Epithelial cell of esophagus (primary cell): ENCODE data around the gene BAG3.
"Not testable (repeated sequence)": the region's sequence is repeated elsewhere in the genome, so short reads cannot be mapped to it uniquely, and the experiment has no call there.

Source experiments
- DNase-seq: peaks from one replicate; pipeline ENCODE4 v3.0.0; 2010; ENCODE audit warnings: low read depth
- H3K4me3 ChIP-seq: 2 replicates; pipeline ENCODE4 v1.5.1; 2011; ENCODE audit warnings: mild to moderate bottlenecking, low read length, control low read depth
- CTCF ChIP-seq: IDR thresholded peaks from 2 replicates; pipeline ENCODE4 v1.5.1; 2011; ENCODE audit warnings: low read depth, mild to moderate bottlenecking, low read length, control low read depth, inconsistent platforms; ENCODE audit not compliant: insufficient read depth; ENCODE audit errors: missing control alignments

Gene BAG3

DNA sequence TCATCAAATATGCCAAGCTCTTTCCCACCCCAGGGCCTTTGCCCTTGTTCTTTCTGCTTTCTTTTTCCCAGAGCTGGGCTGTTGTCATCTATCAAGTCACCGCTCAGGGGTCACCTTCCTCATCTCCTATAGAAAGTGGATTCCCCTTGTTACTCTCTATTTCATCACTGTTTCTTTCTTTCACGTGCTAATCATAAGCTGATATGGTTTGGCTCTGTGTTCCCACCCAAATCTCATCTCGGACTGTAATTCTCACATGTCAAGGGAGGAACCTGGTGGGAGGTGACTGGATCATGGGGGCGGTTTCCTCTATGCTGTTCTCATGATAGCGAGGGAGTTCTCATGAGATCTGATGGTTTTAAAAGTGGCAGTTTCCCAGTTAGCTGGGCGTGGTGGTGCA is 37.4 kb upstream of the BAG3 start:
- no peak for TF ChIP-seq CTCF
- DNase-seq = no peak
- no peak overlapping the region for H3K4me3 ChIP-seq

DNA sequence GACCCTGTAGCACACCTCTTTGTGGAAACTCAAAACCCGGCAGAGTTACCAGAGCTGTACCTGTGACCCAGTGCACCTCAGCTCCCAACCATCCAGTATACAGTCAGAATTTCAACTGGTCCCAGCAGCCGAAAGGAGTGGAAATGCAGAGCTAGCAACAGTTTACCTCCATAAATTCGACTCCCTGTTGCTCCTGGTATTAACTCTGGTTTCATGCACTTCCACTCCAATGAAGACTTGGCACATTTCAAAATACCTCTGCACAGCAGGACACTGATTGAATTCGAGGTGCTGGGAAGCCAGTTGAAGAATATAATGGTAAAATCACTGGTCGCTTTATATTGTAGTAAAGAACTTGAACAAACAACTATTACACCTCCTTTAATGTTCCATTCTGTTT is 36.5 kb upstream of the BAG3 start:
- H3K4me3 ChIP-seq = no peak overlapping the region
- DNase-seq = no peak
- TF ChIP-seq CTCF = no peak

GRCh38 chr10:119616882-119617570 is 34.2 kb upstream of the BAG3 start:
- TF ChIP-seq CTCF = peak; percentile 8
- H3K4me3 ChIP-seq = no peak overlapping the region
- DNase-seq = no peak

DNA sequence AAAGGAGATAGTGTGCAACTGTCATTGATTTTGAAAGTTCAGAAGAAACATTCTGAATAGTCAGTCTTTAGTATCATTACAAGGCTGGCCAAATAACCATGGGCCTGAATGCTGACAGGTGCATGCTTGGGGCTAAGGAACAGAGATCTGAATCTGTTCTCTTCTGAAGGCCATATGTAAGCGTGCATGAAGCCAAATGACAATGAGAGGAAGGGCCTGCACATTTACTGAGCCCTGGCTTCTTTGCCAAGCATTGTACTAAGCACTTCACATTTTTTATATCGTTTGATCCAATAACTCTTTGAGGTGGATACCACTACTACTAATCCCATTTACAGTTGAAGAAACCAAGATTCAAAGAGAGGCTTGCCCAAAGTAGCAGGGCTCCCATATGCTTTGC is 32.0 kb upstream of the BAG3 start:
- no peak overlapping the region for H3K4me3 ChIP-seq
- DNase-seq = no peak
- TF ChIP-seq CTCF = no peak

DNA sequence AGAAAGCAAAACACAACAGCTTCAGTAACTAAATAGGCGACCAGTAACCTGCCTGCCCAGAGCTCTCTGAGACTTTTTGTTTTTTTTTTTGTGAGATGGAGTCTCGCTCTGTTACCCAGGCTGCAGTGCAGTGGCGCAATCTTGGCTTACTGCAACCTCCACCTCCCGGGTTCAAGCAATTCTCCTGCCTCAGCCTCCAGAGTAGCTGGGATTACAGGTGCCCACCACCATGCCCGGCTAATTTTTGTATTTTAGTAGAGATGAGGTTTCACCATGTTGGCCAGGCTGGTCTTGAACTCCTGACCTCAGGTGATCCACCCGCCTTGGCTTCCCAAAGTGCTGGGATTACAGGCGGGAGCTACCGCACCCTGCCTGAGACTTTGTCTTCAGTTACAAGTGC is 31.4 kb upstream of the BAG3 start:
- H3K4me3 ChIP-seq, DNase-seq: not testable (repeated sequence)

DNA sequence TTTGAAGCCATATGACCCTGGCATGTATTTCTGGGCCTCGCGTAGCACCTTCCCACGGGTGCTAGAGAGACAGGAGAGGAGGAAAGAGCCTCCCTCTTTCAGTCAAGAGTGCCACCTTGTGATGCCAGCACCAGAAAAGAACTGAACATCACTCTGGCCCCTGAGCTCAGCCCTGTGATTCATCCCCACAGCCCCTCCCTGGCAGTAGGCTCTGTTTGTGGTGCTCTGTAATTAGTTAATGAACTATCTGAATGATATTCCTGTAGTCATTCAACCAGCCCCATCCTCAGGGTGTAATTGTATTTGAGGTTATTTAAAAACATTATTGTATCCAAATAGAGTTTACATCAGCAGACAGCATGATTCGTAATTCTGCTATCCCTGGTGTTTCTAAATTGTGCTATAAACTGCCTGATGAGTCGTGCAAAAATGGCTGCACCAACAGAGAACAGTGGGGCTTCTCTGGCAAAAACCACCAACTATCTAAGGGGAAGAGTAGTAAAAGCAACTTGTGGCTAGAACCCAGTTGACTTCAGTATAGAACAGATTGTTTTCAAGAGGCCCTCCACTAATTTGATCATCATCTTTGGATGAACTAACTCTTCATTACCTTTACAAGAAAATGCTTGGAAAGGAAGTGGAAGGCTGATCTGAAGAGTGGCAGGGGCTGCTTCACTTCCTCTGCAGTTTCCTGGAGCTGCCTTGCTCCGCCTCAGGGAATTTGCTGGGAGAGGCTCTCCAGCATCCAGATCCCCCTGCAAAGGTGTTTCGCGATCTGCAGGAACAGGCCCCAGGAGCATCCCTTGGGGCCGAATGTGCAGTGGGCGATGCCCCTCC is 30.7 kb upstream of the BAG3 start:
- no peak overlapping the region for H3K4me3 ChIP-seq
- peak; percentile 25 for DNase-seq
- TF ChIP-seq CTCF = no peak

GRCh38 chr10:119621078-119621384 is 30.1 kb upstream of the BAG3 start:
- no peak for DNase-seq
- TF ChIP-seq CTCF = no peak
- H3K4me3 ChIP-seq = no peak overlapping the region
